Adipocyte (in vitro differentiated cells): ENCODE measurements around the gene FKBP5.
"Not testable (repeated sequence)": the region's sequence is repeated elsewhere in the genome, so short reads cannot be mapped to it uniquely, and the experiment has no call there.

Source experiments
- DNase-seq: peaks from one replicate; pipeline ENCODE4 v3.0.0-alpha.2; 2015; ENCODE audit warnings: low read depth
- H3K27me3 ChIP-seq: replicated peaks from 2 replicates; pipeline ENCODE4 v1.7.0; 2013; ENCODE audit warnings: mild to moderate bottlenecking, low read length, moderate library complexity; ENCODE audit not compliant: control insufficient read depth, insufficient read depth
- H3K36me3 ChIP-seq: 2 replicates; pipeline ENCODE4 v1.7.0; 2013; ENCODE audit warnings: low read length, mild to moderate bottlenecking, moderate library complexity; ENCODE audit not compliant: control insufficient read depth, insufficient read depth, severe bottlenecking
- H3K4me1 ChIP-seq: 2 replicates; pipeline ENCODE4 v1.7.0; 2013; ENCODE audit warnings: mild to moderate bottlenecking, low read length, moderate library complexity; ENCODE audit not compliant: control insufficient read depth, insufficient read depth
- H3K4me3 ChIP-seq: 2 replicates; pipeline ENCODE4 v1.7.0; 2013; ENCODE audit warnings: mild to moderate bottlenecking, low read length, moderate library complexity
- H3K9ac ChIP-seq: 2 replicates; pipeline ENCODE4 v1.7.0; 2013; ENCODE audit warnings: mild to moderate bottlenecking, low read length, moderate library complexity
- H3K9me3 ChIP-seq: 2 replicates; pipeline ENCODE4 v1.7.0; 2013; ENCODE audit warnings: mild to moderate bottlenecking, low read length, moderate library complexity; ENCODE audit not compliant: control insufficient read depth

Gene FKBP5

DNA sequence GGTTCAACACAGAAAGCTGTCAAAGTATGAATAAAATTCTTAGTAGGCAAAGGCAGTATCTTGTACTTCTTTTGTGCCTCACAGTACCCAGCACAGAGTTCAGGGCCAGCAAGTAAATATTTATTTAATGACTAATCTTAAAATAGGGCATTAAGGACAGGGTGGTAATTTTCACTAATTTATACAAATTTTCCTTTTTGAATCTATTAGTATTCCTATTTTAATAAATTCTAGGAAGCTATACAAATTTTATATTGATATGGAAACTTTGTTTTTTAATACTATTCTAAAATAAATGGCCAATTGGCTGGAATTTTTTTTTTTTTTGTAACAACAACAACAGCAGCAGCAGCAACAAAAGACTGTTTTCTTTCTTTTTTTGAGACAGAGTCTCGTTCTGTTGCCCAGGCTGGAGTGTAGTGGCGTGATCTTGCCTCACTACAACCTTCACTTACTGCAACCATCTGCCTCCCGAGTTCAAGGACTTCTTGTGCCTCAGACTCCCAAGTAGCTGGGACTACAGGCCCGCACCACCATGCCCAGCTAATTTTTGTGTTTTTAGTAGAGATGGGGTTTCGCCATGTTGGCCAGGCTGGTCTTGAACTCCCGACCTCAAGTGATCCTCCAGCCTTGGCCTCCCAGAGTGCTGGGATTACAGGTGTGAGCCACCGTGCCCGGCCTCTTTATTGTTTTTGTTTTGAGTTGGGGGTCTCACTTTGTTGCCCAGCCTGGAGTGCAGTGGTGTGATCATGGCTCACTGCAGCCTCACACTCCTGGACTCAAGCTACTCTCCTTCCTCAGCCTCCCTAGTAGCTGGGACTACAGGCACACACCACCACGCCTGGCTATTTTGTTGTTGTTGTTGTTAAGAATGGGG is 85.2 kb downstream of the FKBP5 start:
- Histone ChIP-seq H3K4me3 (peak overlapping the region; percentile 21), H3K9me3 (no peaks in the 10 kb centered on the region), H3K4me1 (peaks cover 66% of the 10 kb centered on the region), H3K9ac (peak overlapping the region; percentile 86), H3K27me3 (no peaks in the 10 kb centered on the region), H3K36me3 (peaks cover 45% of the 10 kb centered on the region)
- peak; percentile 41 for DNase-seq

- DNase-seq, result peak; percentile 53
- peak overlapping the region; percentile 21 for H3K4me3 ChIP-seq
- peaks cover 36% of the 10 kb centered on the region for H3K36me3 ChIP-seq
- no peaks in the 10 kb centered on the region for H3K9me3 ChIP-seq
- H3K9ac ChIP-seq, result peak overlapping the region; percentile 86
- H3K27me3 ChIP-seq, result no peaks in the 10 kb centered on the region
- peaks cover 70% of the 10 kb centered on the region for H3K4me1 ChIP-seq
Observed at GRCh38 chr6:35602133-35602946, 86.4 kb downstream of the FKBP5 start.

DNA sequence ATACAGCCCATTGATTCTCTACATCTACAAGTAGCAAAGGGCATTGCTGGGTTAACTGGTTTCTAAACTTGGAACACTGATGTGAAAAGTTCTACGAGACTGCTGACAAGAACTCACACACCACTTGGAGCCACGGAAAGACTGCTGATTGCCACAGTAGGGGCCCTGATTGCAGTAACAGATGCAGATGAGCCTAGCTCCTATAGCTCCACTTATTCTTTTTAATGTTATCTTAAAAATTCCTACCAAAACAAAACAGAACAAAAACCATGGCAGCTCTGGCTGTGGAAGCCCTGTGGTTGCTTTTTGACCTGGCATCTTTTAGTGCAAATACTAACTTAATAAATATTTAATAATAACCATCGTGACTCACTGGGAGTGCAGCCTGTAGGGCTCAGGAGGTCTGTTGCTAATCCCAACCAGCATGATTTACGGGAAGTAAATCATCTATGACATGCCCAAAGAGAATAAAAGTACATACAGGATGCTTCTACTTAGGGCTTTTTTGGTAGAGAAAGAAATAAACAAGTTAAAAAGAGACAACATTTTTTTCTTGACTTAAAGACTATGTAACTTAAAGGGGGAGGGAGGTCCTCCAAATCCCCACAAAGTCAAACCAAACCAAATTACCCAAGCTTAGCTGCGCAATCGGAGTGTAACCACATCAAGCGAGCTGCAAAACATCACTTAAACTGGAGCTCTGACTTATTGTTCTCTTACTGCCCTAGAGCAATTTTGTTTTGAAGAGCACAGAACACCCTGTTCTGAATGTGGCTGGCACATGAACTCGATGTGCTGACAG is 87.2 kb downstream of the FKBP5 start:
- Histone ChIP-seq H3K9ac (peak overlapping the region; percentile 86), H3K4me3 (peak overlapping the region; percentile 60), H3K9me3 (no peaks in the 10 kb centered on the region), H3K27me3 (no peaks in the 10 kb centered on the region), H3K36me3 (peaks cover 36% of the 10 kb centered on the region), H3K4me1 (peaks cover 76% of the 10 kb centered on the region)
- peak; percentile 90 for DNase-seq

- H3K36me3 ChIP-seq, result peaks cover 42% of the 10 kb centered on the region
- peaks cover 80% of the 10 kb centered on the region for H3K4me1 ChIP-seq
- H3K27me3 ChIP-seq, result no peaks in the 10 kb centered on the region
- DNase-seq, result peak; percentile 16
- peak overlapping the region; percentile 60 for H3K4me3 ChIP-seq
- no peaks in the 10 kb centered on the region for H3K9me3 ChIP-seq
- peak overlapping the region; percentile 86 for H3K9ac ChIP-seq
Observed at GRCh38 chr6:35600659-35601125, 88.0 kb downstream of the FKBP5 start.

DNA sequence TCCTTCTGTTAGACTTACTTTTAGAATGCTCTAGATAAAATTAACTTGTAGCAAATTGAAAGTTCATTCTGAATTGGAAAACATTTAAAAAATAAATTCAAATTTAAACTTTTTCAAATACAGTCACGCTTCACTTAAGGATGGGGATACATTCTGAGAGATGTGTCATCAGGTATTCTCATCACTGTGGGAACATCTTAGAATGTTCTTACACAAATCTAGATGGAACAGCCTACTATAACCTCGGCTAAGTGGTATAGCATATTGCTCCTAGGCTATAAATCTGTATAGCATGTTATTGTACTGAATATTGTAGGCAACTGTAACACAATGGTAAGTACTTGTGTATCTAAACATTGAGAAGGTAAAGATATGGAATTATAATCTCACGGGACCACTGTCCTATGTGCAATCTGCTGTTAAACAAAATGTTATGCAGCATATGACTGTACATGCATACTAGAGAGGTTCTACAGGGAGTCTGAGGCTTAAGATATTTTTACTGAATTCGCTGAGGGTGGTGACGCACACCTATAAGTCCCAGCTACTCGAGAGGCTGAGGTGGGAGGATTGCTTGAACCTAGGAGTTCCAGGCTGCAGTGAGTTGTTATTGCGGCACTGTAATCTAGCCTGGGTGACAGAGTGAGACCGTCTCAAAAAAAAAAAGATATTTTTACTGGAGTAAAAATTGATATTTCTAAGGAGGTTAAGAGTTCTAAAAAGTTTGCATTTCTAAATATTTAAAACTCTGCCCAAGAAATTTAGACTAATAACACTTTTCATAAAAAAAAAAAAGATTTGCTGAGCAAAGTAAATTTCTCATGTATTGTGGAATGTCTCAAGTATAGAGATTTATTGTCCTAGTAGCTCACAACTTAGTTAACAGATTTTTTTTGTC is 88.7 kb downstream of the FKBP5 start:
- no peaks in the 10 kb centered on the region for H3K9me3 ChIP-seq
- H3K9ac ChIP-seq, result peak overlapping the region; percentile 86
- H3K4me3 ChIP-seq, result peak overlapping the region; percentile 60
- no peak for DNase-seq
- peaks cover 77% of the 10 kb centered on the region for H3K4me1 ChIP-seq
- H3K36me3 ChIP-seq, result peaks cover 45% of the 10 kb centered on the region
- H3K27me3 ChIP-seq, result no peaks in the 10 kb centered on the region

GRCh38 chr6:35598621-35599020 is 90.1 kb downstream of the FKBP5 start:
- H3K36me3 ChIP-seq, result peaks cover 49% of the 10 kb centered on the region
- H3K27me3 ChIP-seq, H3K4me3 ChIP-seq, H3K9me3 ChIP-seq, DNase-seq: not testable (repeated sequence)
- peaks cover 74% of the 10 kb centered on the region for H3K4me1 ChIP-seq
- H3K9ac ChIP-seq, result peak overlapping the region; percentile 86

- no peaks in the 10 kb centered on the region for H3K27me3 ChIP-seq
- peak overlapping the region; percentile 74 for H3K9ac ChIP-seq
- peak; percentile 73 for DNase-seq
- H3K36me3 ChIP-seq, result peaks cover 68% of the 10 kb centered on the region
- no peaks in the 10 kb centered on the region for H3K9me3 ChIP-seq
- H3K4me1 ChIP-seq, result peaks cover 71% of the 10 kb centered on the region
- no peak overlapping the region for H3K4me3 ChIP-seq
Observed at GRCh38 chr6:35596448-35597442, 92.0 kb downstream of the FKBP5 start.

DNA sequence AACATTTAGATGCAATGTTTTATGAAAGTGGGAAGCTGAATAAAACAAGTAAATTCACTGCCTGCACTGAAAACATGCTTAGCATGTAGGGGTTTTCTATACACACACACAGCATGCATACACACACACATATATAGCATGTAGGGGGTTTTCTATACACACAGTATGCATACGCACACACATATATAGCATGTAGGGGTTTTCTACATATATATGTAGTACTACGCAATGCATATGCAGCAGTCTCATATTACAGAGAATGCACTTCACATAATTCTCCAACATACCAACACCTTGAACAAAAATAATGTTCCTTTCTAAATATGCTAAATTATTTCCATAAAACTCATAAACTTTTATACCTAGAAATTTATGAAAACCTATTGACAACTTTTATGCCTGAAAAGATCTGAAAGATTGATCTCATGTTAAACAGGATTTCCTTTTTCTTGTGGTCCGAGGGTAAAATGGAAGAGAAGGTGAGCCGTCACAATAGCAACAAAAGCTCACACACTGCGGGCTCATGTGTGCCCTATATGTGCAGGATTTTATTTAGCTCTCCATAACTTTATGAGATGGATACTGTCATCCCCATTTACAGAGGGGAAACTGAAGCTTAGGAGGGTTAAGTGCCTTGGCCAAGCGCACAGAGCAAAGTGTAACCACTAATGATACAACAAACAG is 94.1 kb downstream of the FKBP5 start:
- peaks cover 73% of the 10 kb centered on the region for H3K36me3 ChIP-seq
- no peaks in the 10 kb centered on the region for H3K9me3 ChIP-seq
- no peak for DNase-seq
- H3K4me1 ChIP-seq, result peaks cover 70% of the 10 kb centered on the region
- H3K9ac ChIP-seq, result peak overlapping the region; percentile 74
- H3K4me3 ChIP-seq, result no peak overlapping the region
- no peaks in the 10 kb centered on the region for H3K27me3 ChIP-seq

- peaks cover 75% of the 10 kb centered on the region for H3K4me1 ChIP-seq
- H3K9ac ChIP-seq, result peak overlapping the region; percentile 84
- no peak overlapping the region for H3K4me3 ChIP-seq
- no peak for DNase-seq
- no peaks in the 10 kb centered on the region for H3K9me3 ChIP-seq
- no peaks in the 10 kb centered on the region for H3K27me3 ChIP-seq
- H3K36me3 ChIP-seq, result peaks cover 81% of the 10 kb centered on the region
Observed at GRCh38 chr6:35592178-35592577, 96.5 kb downstream of the FKBP5 start.
